ENCODE measurements around the gene RPL12.
A peak's percentile ranks its signal among the peaks of the same experiment; 100 is the strongest.

The RPL12 gene

GRCh38 chr9:127418037-127418471 is 33.2 kb downstream of the RPL12 start:
- no peak overlapping the region for H3K27ac ChIP-seq
- no peaks in the 10 kb centered on the region for H3K27me3 ChIP-seq
- H3K36me3 ChIP-seq = no peaks in the 10 kb centered on the region
- peak in 1 of 2 experiments; percentile 14 for TF ChIP-seq CTCF (IDR thresholded peaks at IDR 0.05)
- no peak overlapping the region for H3K4me3 ChIP-seq
- peaks cover 0 to 30% (median 10%) of the 10 kb centered on the region in 4 donors for H3K4me1 ChIP-seq
- intact Hi-C loops (cut with DNase I; ENCODE audit: low total_unique reads) = no loop called here
- no peaks in the 10 kb centered on the region for H3K9me3 ChIP-seq
- DNase-seq = no peak

GRCh38 chr9:127417131-127418036 is 33.8 kb downstream of the RPL12 start:
- Histone ChIP-seq H3K27ac (no peak overlapping the region), H3K36me3 (no peaks in the 10 kb centered on the region)

GRCh38 chr9:127415657-127416056 is 35.5 kb downstream of the RPL12 start:
- no peak overlapping the region for H3K4me3 ChIP-seq
- intact Hi-C loops (cut with DNase I; ENCODE audit: low total_unique reads) = no loop called here

More at GRCh38 chr9:127417131-127418036, 33.8 kb downstream of the RPL12 start:
- Histone ChIP-seq H3K9me3 (no peaks in the 10 kb centered on the region), H3K27me3 (no peaks in the 10 kb centered on the region), H3K4me3 (no peak overlapping the region), H3K4me1 (peaks cover 0 to 24% (median 3%) of the 10 kb centered on the region in 4 donors)
- intact Hi-C loops (cut with DNase I; ENCODE audit: low total_unique reads) = no loop called here
- TF ChIP-seq CTCF (IDR thresholded peaks at IDR 0.05) = no peak
- DNase-seq = no peak

GRCh38 chr9:127415141-127415540 is 36.1 kb downstream of the RPL12 start:
- H3K27me3 ChIP-seq = no peaks in the 10 kb centered on the region
- no peak for TF ChIP-seq CTCF (IDR thresholded peaks at IDR 0.05)
- H3K36me3 ChIP-seq = no peaks in the 10 kb centered on the region
- intact Hi-C loops (cut with DNase I; ENCODE audit: low total_unique reads) = no loop called here
- peaks cover 0 to 16% (median 0%) of the 10 kb centered on the region in 4 donors for H3K4me1 ChIP-seq
- H3K27ac ChIP-seq = no peak overlapping the region
- no peak for DNase-seq
- no peak overlapping the region for H3K4me3 ChIP-seq
- H3K9me3 ChIP-seq = no peaks in the 10 kb centered on the region

More at GRCh38 chr9:127415657-127416056, 35.5 kb downstream of the RPL12 start:
- Histone ChIP-seq H3K27ac (no peak overlapping the region), H3K9me3 (no peaks in the 10 kb centered on the region), H3K36me3 (no peaks in the 10 kb centered on the region), H3K4me1 (peaks cover 0 to 16% (median 0%) of the 10 kb centered on the region in 4 donors), H3K27me3 (no peaks in the 10 kb centered on the region)
- no peak for TF ChIP-seq CTCF (IDR thresholded peaks at IDR 0.05)
- DNase-seq = no peak

- H3K9me3 ChIP-seq = no peaks in the 10 kb centered on the region
- no peak overlapping the region for H3K4me3 ChIP-seq
- intact Hi-C loops (cut with DNase I; ENCODE audit: low total_unique reads) = no loop called here
- no peaks in the 10 kb centered on the region for H3K4me1 ChIP-seq
- no peaks in the 10 kb centered on the region for H3K27me3 ChIP-seq
- no peak overlapping the region for H3K27ac ChIP-seq
- TF ChIP-seq CTCF (IDR thresholded peaks at IDR 0.05) = no peak
- peaks cover 0 to 16% (median 10%) of the 10 kb centered on the region in 3 donors for H3K36me3 ChIP-seq
- no peak for DNase-seq
These were observed 40.1 kb downstream of the RPL12 start for GRCh38 chr9:127411122-127411521.
